Liver (tissue), 3 donors: ENCODE results near the gene PLXDC1.

Source experiments
- ATF3 ChIP-seq: IDR thresholded peaks from 2 replicates; pipeline ENCODE4 v1.6.1; 2016; ENCODE audit warnings: antibody characterized with exemption
- CTCF ChIP-seq: fragments of 150-350 bp; IDR thresholded peaks from 2 replicates; pipeline ENCODE4 v1.5.1; 2017; ENCODE audit warnings: improper control_type of control experiment, low read depth, low read length; ENCODE audit not compliant: missing input control
- FOXA1 ChIP-seq: IDR thresholded peaks from 2 replicates; pipeline ENCODE4 v1.6.1; 2016; ENCODE audit warnings: antibody characterized with exemption
- GABPA ChIP-seq, 2 donors: IDR thresholded peaks in 1 of 2; conservative IDR thresholded peaks in 1 of 2; 2 replicates each; pipeline ENCODE4 v1.6.1; 2016; ENCODE audit warnings: antibody characterized with exemption in 2 of 2, mild to moderate bottlenecking in 1 of 2, moderate library complexity in 1 of 2
- JUND ChIP-seq, 2 donors: IDR thresholded peaks; 2 replicates each; pipeline ENCODE4 v1.6.1; 2016; ENCODE audit warnings: antibody characterized with exemption in 2 of 2
- NR2F2 ChIP-seq: IDR thresholded peaks from 2 replicates; pipeline ENCODE4 v1.6.1; 2016; ENCODE audit warnings: antibody characterized with exemption
- RAD21 ChIP-seq, 2 donors: IDR thresholded peaks; 2 replicates each; pipeline ENCODE4 v1.6.1; 2016; ENCODE audit warnings: antibody characterized with exemption in 2 of 2, mild to moderate bottlenecking in 2 of 2
- REST ChIP-seq: IDR thresholded peaks from 2 replicates; pipeline ENCODE4 v1.6.1; 2016; ENCODE audit warnings: antibody characterized with exemption, mild to moderate bottlenecking
- RXRA ChIP-seq, 2 donors: IDR thresholded peaks; 2 replicates each; pipeline ENCODE4 v1.6.1; 2017 to 2018; ENCODE audit warnings: antibody characterized with exemption in 2 of 2, mild to moderate bottlenecking in 1 of 2
- SP1 ChIP-seq: IDR thresholded peaks from 2 replicates; pipeline ENCODE4 v1.6.1; 2018; ENCODE audit warnings: antibody characterized with exemption, mild to moderate bottlenecking
- TAF1 ChIP-seq: conservative IDR thresholded peaks from 2 replicates; pipeline ENCODE4 v1.6.1; 2016; ENCODE audit warnings: antibody characterized with exemption, mild to moderate bottlenecking
- YY1 ChIP-seq: IDR thresholded peaks from 2 replicates; pipeline ENCODE4 v1.6.1; 2016; ENCODE audit warnings: antibody characterized with exemption, mild to moderate bottlenecking
- donor health status: healthy.
- donor health status: healthy.

GRCh38 chr17:39132192-39132610 is 19.2 kb downstream of the PLXDC1 start:
- TF ChIP-seq CTCF (no peak), SP1 (no peak), JUND (IDR thresholded peaks at IDR 0.05) (no peak), RAD21 (IDR thresholded peaks at IDR 0.05) (no peak), YY1 (no peak), TAF1 (no peak), RXRA (IDR thresholded peaks at IDR 0.05) (no peak), REST (no peak), FOXA1 (no peak), ATF3 (no peak), NR2F2 (no peak), GABPA (IDR thresholded peaks at IDR 0.05 in 1 of 2, conservative IDR thresholded peaks at IDR 0.05 in 1 of 2) (no peak)
